Loucy (cell line): ENCODE data around the gene RECQL.

Experiments
- EZH2phosphoT487 ChIP-seq: fragments of 200-600 bp; IDR thresholded peaks from 2 replicates; pipeline ENCODE4 v1.6.1; 2018; ENCODE audit warnings: antibody characterized with exemption, mild to moderate bottlenecking, moderate library complexity, borderline replicate concordance
- TF ChIP-seq, protein P1 (sequence below): fragments of 200-600 bp; sonication (generic); conservative IDR thresholded peaks from 2 replicates; pipeline ENCODE4 v1.5.1; 2014; ENCODE audit warnings: mild to moderate bottlenecking, antibody characterized with exemption, low read length

DNA sequence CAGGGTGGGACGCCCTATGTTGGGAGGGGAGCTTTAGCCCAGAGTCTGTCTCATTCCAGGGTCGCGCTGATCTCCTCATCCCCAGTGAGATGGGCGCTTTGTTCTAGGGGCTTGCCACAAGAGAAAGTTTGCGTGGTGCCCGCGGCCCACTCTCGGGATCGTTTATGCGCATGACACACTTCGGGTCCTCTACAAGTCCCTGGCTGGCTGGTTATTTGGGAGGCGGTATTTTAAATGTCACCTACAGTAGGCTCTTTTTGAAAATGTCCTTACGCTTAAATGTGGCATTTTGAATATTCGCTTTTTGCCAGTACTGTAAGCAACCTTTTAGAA is 695 bp upstream of the RECQL start:
- TF ChIP-seq, protein P1, sequence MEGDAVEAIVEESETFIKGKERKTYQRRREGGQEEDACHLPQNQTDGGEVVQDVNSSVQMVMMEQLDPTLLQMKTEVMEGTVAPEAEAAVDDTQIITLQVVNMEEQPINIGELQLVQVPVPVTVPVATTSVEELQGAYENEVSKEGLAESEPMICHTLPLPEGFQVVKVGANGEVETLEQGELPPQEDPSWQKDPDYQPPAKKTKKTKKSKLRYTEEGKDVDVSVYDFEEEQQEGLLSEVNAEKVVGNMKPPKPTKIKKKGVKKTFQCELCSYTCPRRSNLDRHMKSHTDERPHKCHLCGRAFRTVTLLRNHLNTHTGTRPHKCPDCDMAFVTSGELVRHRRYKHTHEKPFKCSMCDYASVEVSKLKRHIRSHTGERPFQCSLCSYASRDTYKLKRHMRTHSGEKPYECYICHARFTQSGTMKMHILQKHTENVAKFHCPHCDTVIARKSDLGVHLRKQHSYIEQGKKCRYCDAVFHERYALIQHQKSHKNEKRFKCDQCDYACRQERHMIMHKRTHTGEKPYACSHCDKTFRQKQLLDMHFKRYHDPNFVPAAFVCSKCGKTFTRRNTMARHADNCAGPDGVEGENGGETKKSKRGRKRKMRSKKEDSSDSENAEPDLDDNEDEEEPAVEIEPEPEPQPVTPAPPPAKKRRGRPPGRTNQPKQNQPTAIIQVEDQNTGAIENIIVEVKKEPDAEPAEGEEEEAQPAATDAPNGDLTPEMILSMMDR, result no peak
- no peak for TF ChIP-seq EZH2phosphoT487
